CD14-positive monocyte (primary cell): ENCODE measurements around the gene ACP7. TPM values are rescaled to one million over a fixed set of nuclear protein-coding genes. Genes with fewer than 3 reads are reported as not detected.
A peak's percentile ranks its signal among the peaks of the same experiment; 100 is the strongest.

Experiments used
- DNase-seq, 3 donors: peaks; one replicate each; pipeline ENCODE4 v3.0.0-alpha.2; 2011 to 2022
- H2AFZ ChIP-seq: 2 replicates; pipeline ENCODE4 v1.6.0; 2012; ENCODE audit warnings: mild to moderate bottlenecking, low read depth, low read length, inconsistent platforms; ENCODE audit not compliant: insufficient read depth, poor library complexity, severe bottlenecking
- H3K27ac ChIP-seq, 2 donors: 1 replicate in 1 of 2; 2 replicates in 1 of 2; pipeline ENCODE4 v1.5.1; 2012 to 2013; ENCODE audit warnings: low read length in 2 of 2, control low read depth in 1 of 2, inconsistent platforms in 1 of 2, low read depth in 1 of 2, mild to moderate bottlenecking in 1 of 2
- H3K27me3 ChIP-seq, 2 donors: one replicate each; pipeline versions ENCODE4 v1.6.0 to v1.6.1; 2011 to 2013; ENCODE audit warnings: low read length in 2 of 2; ENCODE audit not compliant: control insufficient read depth in 2 of 2, insufficient read depth in 2 of 2
- H3K36me3 ChIP-seq, 2 donors: replicated peaks in 1 of 2; 1 replicate in 1 of 2; 2 replicates in 1 of 2; pipeline versions ENCODE4 v1.5.1 to v1.6.1; 2012 to 2013; ENCODE audit warnings: low read length in 2 of 2, control low read depth in 1 of 2, inconsistent platforms in 1 of 2, mild to moderate bottlenecking in 1 of 2; ENCODE audit not compliant: insufficient read depth in 2 of 2, control insufficient read depth in 1 of 2
- H3K4me1 ChIP-seq, 2 donors: 1 replicate in 1 of 2; 2 replicates in 1 of 2; pipeline versions ENCODE4 v1.5.1 to v1.6.1; 2012 to 2013; ENCODE audit warnings: low read length in 2 of 2, control low read depth in 1 of 2, inconsistent platforms in 1 of 2, mild to moderate bottlenecking in 1 of 2, moderate library complexity in 1 of 2; ENCODE audit not compliant: insufficient read depth in 2 of 2, control insufficient read depth in 1 of 2
- H3K4me2 ChIP-seq: replicated peaks from 2 replicates; pipeline ENCODE3; 2012; ENCODE audit warnings: low read length, moderate library complexity, mild to moderate bottlenecking; ENCODE audit not compliant: poor library complexity, severe bottlenecking; ENCODE audit errors: extremely low read depth
- H3K4me3 ChIP-seq, 3 experiments: fragments of 200-600 bp in 1 of 3; sonication (generic) in 1 of 3; replicated peaks in 1 of 3; 1 replicate in 2 of 3; 2 replicates in 1 of 3; pipeline ENCODE4 v1.5.1; 2011 to 2013; ENCODE audit warnings: low read length in 3 of 3, mild to moderate bottlenecking in 3 of 3, control low read depth in 2 of 3, low read depth in 2 of 3, inconsistent platforms in 1 of 3, moderate library complexity in 1 of 3
- H3K79me2 ChIP-seq: 2 replicates; pipeline ENCODE4 v1.6.0; 2012; ENCODE audit warnings: mild to moderate bottlenecking, control low read depth, inconsistent platforms, low read length, moderate library complexity; ENCODE audit not compliant: insufficient read depth
- H3K9ac ChIP-seq: 2 replicates; pipeline ENCODE4 v1.6.0; 2017; ENCODE audit warnings: low read length, mild to moderate bottlenecking; ENCODE audit not compliant: insufficient read depth, poor library complexity, severe bottlenecking
- H3K9me3 ChIP-seq, 2 donors: replicated peaks in 1 of 2; 1 replicate in 1 of 2; 2 replicates in 1 of 2; pipeline versions ENCODE4 v1.5.1 to v1.6.1; 2012 to 2013; ENCODE audit warnings: low read length in 2 of 2, control low read depth in 1 of 2; ENCODE audit not compliant: control insufficient read depth in 1 of 2, insufficient read depth in 1 of 2
- H4K20me1 ChIP-seq: 2 replicates; pipeline ENCODE4 v1.6.0; 2012; ENCODE audit warnings: mild to moderate bottlenecking, low read length, control low read depth, moderate library complexity; ENCODE audit not compliant: insufficient read depth
- H3K27ac Mint-ChIP-seq, 7 donors: one replicate each; pipeline ENCODE4 v1.8.0; 2020; ENCODE audit warnings: mild to moderate bottlenecking in 7 of 7, mixed read lengths in 7 of 7, moderate library complexity in 6 of 7, inconsistent platforms in 2 of 7
- H3K27me3 Mint-ChIP-seq, 3 donors: one replicate each; pipeline ENCODE4 v1.8.0; 2021 to 2022; ENCODE audit warnings: low read depth in 3 of 3, mild to moderate bottlenecking in 3 of 3, mixed read lengths in 3 of 3, moderate library complexity in 3 of 3, inconsistent platforms in 1 of 3
- H3K36me3 Mint-ChIP-seq, 2 donors: one replicate each; pipeline ENCODE4 v1.8.0; 2020; ENCODE audit warnings: mixed read lengths in 2 of 2, inconsistent platforms in 1 of 2, mild to moderate bottlenecking in 1 of 2
- H3K4me1 Mint-ChIP-seq: one replicate; pipeline ENCODE4 v1.8.0; 2020; ENCODE audit warnings: mild to moderate bottlenecking, mixed read lengths
- H3K4me3 Mint-ChIP-seq, 2 donors: one replicate each; pipeline ENCODE4 v1.8.0; 2020; ENCODE audit warnings: mild to moderate bottlenecking in 2 of 2, mixed read lengths in 2 of 2, moderate library complexity in 1 of 2
- H3K9me3 Mint-ChIP-seq, 7 donors: one replicate each; pipeline ENCODE4 v1.8.0; 2020 to 2022; ENCODE audit warnings: mixed read lengths in 7 of 7, mild to moderate bottlenecking in 6 of 7, moderate library complexity in 6 of 7, inconsistent platforms in 2 of 7
- WGBS: methylation state at CpG from one replicate; pipeline ENCODE4 v1.1.5; 2013; ENCODE audit warnings: missing lambda C conversion rate; ENCODE audit not compliant: insufficient coverage; 5-methylcytosine and 5-hydroxymethylcytosine counted together
- intact Hi-C, 2 donors: fragments of 100-400 bp; cut with micrococcal nuclease; formaldehyde crosslinking; loops; one replicate each; pipeline versions ENCODE4 v1.15.0 to v1.15.1; 2023
- polyA minus RNA-seq: library from RNA; depleted of rRNA, polyadenylated mRNA; stranded (reverse); fragments of >200 nt; gene quantifications from 2 replicates; pipeline ENCODE4 v1.2.3, GENCODE V29; 2012
- polyA plus RNA-seq, 3 donors: library from polyadenylated mRNA; depleted of rRNA in 1 of 3; unstranded in 2 of 3; stranded (reverse) in 1 of 3; fragments of 300-500 nt in 2 of 3; fragments of >200 nt in 1 of 3; fragmentation: Illumina TruSeq in 2 of 3; gene quantifications; 1 replicate in 2 of 3; 2 replicates in 1 of 3; pipeline ENCODE4 v1.2.3, GENCODE V29; 2012 to 2021
- total RNA-seq, 12 experiments: library from RNA in 1 of 12; stranded (reverse) in 1 of 12; fragments of 120-200 nt in 1 of 12; gene quantifications; one replicate each; pipeline ENCODE4 v1.2.4 and lab custom pipeline; 2013 to 2026; ENCODE audit warnings: mixed read lengths in 6 of 12, inconsistent platforms in 1 of 12
- TF ChIP-seq, protein P1 (sequence below): fragments of 200-600 bp; IDR thresholded peaks from one replicate; pipeline ENCODE4 v1.8.0; 2022; ENCODE audit warnings: antibody characterized with exemption, mild to moderate bottlenecking

ACP7 gene, protein sequence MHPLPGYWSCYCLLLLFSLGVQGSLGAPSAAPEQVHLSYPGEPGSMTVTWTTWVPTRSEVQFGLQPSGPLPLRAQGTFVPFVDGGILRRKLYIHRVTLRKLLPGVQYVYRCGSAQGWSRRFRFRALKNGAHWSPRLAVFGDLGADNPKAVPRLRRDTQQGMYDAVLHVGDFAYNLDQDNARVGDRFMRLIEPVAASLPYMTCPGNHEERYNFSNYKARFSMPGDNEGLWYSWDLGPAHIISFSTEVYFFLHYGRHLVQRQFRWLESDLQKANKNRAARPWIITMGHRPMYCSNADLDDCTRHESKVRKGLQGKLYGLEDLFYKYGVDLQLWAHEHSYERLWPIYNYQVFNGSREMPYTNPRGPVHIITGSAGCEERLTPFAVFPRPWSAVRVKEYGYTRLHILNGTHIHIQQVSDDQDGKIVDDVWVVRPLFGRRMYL
- total RNA-seq (2013): not detected
- not detected for polyA plus RNA-seq
- not detected in 2 replicates for polyA minus RNA-seq
- total RNA-seq (lab: John Stamatoyannopoulos, UW): 0 to 0.75 (median 0) reads per million in 11 experiments

GRCh38 chr19:39083983-39084731 is at the start of gene ACP7:
TSS of gene ACP7 (plus strand) at chr19:39084368. CDS start at chr19:39085270, 902 bp downstream.
- peaks cover 0 to 5% (median 3%) of the 10 kb centered on the region in 7 donors for H3K9me3 Mint-ChIP-seq
- intact Hi-C loops: no loop called here
- peaks cover 6% of the 10 kb centered on the region for H3K4me1 Mint-ChIP-seq
- Histone ChIP-seq H4K20me1 (no peaks in the 10 kb centered on the region), H2AFZ (no peak within 1 kb of the TSS), H3K9me3 (peaks cover 0 to 7% of the 10 kb centered on the region in 2 donors), H3K27me3 (peaks cover 27 to 47% of the 10 kb centered on the region in 2 donors), H3K79me2 (no peaks in the 10 kb centered on the region), H3K4me2 (no peak within 1 kb of the TSS), H3K4me3 (no peak within 1 kb of the TSS), H3K4me1 (no peaks in the 10 kb centered on the region), H3K36me3 (no peaks in the 10 kb centered on the region), H3K9ac (peak within 1 kb of the TSS; percentile 21), H3K27ac (no peak within 1 kb of the TSS)
- peak within 1 kb of the TSS in 1 of 2 donors; percentile 67 for H3K4me3 Mint-ChIP-seq
- peaks cover 49 to 71% (median 61%) of the 10 kb centered on the region in 3 donors for H3K27me3 Mint-ChIP-seq
- no peaks in the 10 kb centered on the region for H3K36me3 Mint-ChIP-seq
- no peak within 1 kb of the TSS for H3K27ac Mint-ChIP-seq
- no peak for DNase-seq
- 5% methylated on average over 42 of the region's 54 CpGs for WGBS
- TF ChIP-seq, protein P1, sequence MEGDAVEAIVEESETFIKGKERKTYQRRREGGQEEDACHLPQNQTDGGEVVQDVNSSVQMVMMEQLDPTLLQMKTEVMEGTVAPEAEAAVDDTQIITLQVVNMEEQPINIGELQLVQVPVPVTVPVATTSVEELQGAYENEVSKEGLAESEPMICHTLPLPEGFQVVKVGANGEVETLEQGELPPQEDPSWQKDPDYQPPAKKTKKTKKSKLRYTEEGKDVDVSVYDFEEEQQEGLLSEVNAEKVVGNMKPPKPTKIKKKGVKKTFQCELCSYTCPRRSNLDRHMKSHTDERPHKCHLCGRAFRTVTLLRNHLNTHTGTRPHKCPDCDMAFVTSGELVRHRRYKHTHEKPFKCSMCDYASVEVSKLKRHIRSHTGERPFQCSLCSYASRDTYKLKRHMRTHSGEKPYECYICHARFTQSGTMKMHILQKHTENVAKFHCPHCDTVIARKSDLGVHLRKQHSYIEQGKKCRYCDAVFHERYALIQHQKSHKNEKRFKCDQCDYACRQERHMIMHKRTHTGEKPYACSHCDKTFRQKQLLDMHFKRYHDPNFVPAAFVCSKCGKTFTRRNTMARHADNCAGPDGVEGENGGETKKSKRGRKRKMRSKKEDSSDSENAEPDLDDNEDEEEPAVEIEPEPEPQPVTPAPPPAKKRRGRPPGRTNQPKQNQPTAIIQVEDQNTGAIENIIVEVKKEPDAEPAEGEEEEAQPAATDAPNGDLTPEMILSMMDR: no peak

DNA sequence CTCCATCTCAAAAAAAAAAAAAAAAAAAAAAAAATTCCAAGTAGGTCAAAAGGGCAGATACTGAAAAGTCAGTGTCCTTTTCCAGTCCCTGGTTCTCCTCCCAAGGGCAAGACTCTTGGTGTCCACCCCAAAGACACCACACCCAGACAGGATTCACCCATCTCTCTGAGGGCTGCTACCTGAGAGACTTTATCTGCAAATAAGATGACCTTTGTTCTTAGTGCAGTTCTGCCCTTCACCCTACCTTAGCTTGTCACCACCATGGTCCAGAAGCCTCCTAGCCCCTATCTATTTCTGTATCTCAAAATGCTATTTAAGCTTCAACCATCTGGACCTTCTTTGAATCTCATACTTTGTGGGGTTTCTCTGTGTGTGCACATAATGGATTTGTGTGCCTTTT is 47.6 kb upstream of the ACP7 start:
- no peaks in the 10 kb centered on the region for H3K36me3 Mint-ChIP-seq

More for the DNA sequence above, 47.6 kb upstream of the ACP7 start:
- Mint-ChIP-seq H3K9me3 (peaks cover 2 to 14% (median 4%) of the 10 kb centered on the region in 7 donors), H3K4me1 (no peaks in the 10 kb centered on the region), H3K27ac (peak overlapping the region in 1 of 7 donors; percentile 72), H3K4me3 (no peak overlapping the region), H3K27me3 (peaks cover 31 to 57% (median 39%) of the 10 kb centered on the region in 3 donors)
- DNase-seq: no peak
- Histone ChIP-seq H3K4me3 (no peak overlapping the region), H3K4me1 (peaks cover under 1 to 4% of the 10 kb centered on the region in 2 donors), H3K27me3 (peaks cover 19 to 20% of the 10 kb centered on the region in 2 donors), H3K79me2 (no peaks in the 10 kb centered on the region), H3K4me2 (no peak overlapping the region), H4K20me1 (no peaks in the 10 kb centered on the region), H3K36me3 (no peaks in the 10 kb centered on the region), H3K27ac (no peak overlapping the region), H3K9me3 (no peaks in the 10 kb centered on the region), H2AFZ (no peak overlapping the region), H3K9ac (no peak overlapping the region)
- TF ChIP-seq, protein P1: no peak
- intact Hi-C loops: no loop called here
